Kidney (tissue), 14 donors: ENCODE data around the gene MVB12A. TPM values are rescaled to one million over a fixed set of nuclear protein-coding genes. Genes with fewer than 3 reads are reported as not detected.

Experiments used
- DNase-seq, 5 donors: peaks; one replicate each; pipeline ENCODE4 v3.0.0-alpha.2; 2013 to 2020
- FAIRE-seq: peaks from 2 replicates; lab custom pipeline; 2012; peaks lifted over from hg19 to GRCh38; lab: Jason Lieb, UNC
- H3K27ac ChIP-seq, 2 donors: one replicate each; pipeline ENCODE4 v1.7.0; 2013; ENCODE audit warnings: low read depth in 2 of 2, low read length in 2 of 2, inconsistent platforms in 1 of 2
- H3K27me3 ChIP-seq: one replicate; pipeline ENCODE4 v1.7.1; 2013; ENCODE audit warnings: low read length, inconsistent platforms; ENCODE audit not compliant: control insufficient read depth, insufficient read depth
- H3K36me3 ChIP-seq, 3 donors: one replicate each; pipeline versions ENCODE4 v1.7.0 to v1.7.1; 2013; ENCODE audit warnings: low read length in 3 of 3, control low read depth in 1 of 3, inconsistent platforms in 1 of 3; ENCODE audit not compliant: insufficient read depth in 3 of 3, control insufficient read depth in 2 of 3
- H3K4me1 ChIP-seq, 3 donors: one replicate each; pipeline versions ENCODE4 v1.7.0 to v1.7.1; 2013; ENCODE audit warnings: low read length in 3 of 3, inconsistent platforms in 1 of 3, low read depth in 1 of 3; ENCODE audit not compliant: control insufficient read depth in 2 of 3, insufficient read depth in 2 of 3
- H3K4me3 ChIP-seq, 3 donors: one replicate each; pipeline versions ENCODE4 v1.7.0 to v1.8.1; 2013; ENCODE audit warnings: low read length in 3 of 3, control low read depth in 1 of 3, inconsistent platforms in 1 of 3
- H3K9ac ChIP-seq, 3 donors: one replicate each; pipeline versions ENCODE4 v1.7.0 to v1.7.1; 2013; ENCODE audit warnings: low read length in 3 of 3, control low read depth in 1 of 3, inconsistent platforms in 1 of 3
- H3K9me3 ChIP-seq, 3 donors: one replicate each; pipeline versions ENCODE4 v1.7.0 to v1.7.1; 2013; ENCODE audit warnings: low read length in 3 of 3, control low read depth in 1 of 3, inconsistent platforms in 1 of 3; ENCODE audit not compliant: control insufficient read depth in 2 of 3, insufficient read depth in 1 of 3
- intact Hi-C: fragments of 100-400 bp; cut with DNase I; formaldehyde crosslinking; loops from one replicate; pipeline ENCODE4 v1.11.1; 2022
- polyA plus RNA-seq: library from polyadenylated mRNA; stranded (reverse); fragments of 350-450 nt; fragmentation: Illumina TruSeq; extraction: RNeasy Lipid Tissue Mini Kit (QIAGEN cat#74804); gene quantifications from one replicate; pipeline ENCODE4 v1.2.3, GENCODE V29; 2014; ENCODE audit warnings: low read depth, low replicate concordance; ENCODE audit not compliant: insufficient read depth
- total RNA-seq: library from RNA; stranded (reverse); fragmentation: NEBNext Ultra II Directional; extraction: Animal tissue kit (Norgen Biotek cat#: 25700); gene quantifications from one replicate; pipeline ENCODE4 v1.2.1, GENCODE V29; 2021
- TF ChIP-seq, protein P1 (sequence below): IDR thresholded peaks from 3 replicates; pipeline ENCODE4 v1.5.1; 2012; ENCODE audit warnings: mild to moderate bottlenecking, moderate library complexity, borderline replicate concordance; ENCODE audit not compliant: insufficient read depth; ENCODE audit errors: extremely low read depth
- donor health status: control.
- donor health status: control.
- donor health status: control.
- donor health status: control.
- donor health status: control.
- donor health status: DM: yes; HTN: yes; CAD: no.
- donor health status: Normal renal cell carcinoma (clear cell type).

Gene MVB12A
- total and polyA plus RNA-seq, 2 donors from 2014 or later: 57.6 to 88.3 TPM

DNA sequence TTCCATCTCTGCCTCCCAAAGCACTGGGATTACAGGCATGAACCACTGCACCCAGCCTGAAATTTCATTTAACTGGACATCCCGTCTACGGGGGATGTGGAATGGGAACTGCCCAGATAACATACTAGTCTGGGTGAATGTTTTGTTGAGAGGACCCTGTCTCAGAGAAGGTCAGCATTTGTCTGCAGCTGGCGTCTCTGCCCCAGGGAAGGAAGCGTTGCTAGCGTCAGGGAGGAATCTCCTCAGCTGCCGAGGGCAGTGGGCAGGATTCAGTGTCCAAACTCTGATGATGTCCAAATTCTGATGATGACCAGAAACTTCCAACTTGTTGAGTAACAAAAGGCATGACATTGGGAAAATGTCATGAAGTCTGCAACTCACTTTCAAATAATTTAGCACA is 37.8 kb downstream of the MVB12A start:
- Histone ChIP-seq H3K36me3 (no peaks in the 10 kb centered on the region), H3K4me1 (peaks cover 0 to 4% (median 0%) of the 10 kb centered on the region in 3 donors), H3K9ac (no peak overlapping the region), H3K4me3 (no peak overlapping the region), H3K27ac (no peak overlapping the region), H3K9me3 (no peaks in the 10 kb centered on the region), H3K27me3 (peaks cover 10% of the 10 kb centered on the region)
- DNase-seq (peak in 3 of 5 donors; percentile 49 to 69 (median 52)), FAIRE-seq (no peak)
- TF ChIP-seq, protein P1, sequence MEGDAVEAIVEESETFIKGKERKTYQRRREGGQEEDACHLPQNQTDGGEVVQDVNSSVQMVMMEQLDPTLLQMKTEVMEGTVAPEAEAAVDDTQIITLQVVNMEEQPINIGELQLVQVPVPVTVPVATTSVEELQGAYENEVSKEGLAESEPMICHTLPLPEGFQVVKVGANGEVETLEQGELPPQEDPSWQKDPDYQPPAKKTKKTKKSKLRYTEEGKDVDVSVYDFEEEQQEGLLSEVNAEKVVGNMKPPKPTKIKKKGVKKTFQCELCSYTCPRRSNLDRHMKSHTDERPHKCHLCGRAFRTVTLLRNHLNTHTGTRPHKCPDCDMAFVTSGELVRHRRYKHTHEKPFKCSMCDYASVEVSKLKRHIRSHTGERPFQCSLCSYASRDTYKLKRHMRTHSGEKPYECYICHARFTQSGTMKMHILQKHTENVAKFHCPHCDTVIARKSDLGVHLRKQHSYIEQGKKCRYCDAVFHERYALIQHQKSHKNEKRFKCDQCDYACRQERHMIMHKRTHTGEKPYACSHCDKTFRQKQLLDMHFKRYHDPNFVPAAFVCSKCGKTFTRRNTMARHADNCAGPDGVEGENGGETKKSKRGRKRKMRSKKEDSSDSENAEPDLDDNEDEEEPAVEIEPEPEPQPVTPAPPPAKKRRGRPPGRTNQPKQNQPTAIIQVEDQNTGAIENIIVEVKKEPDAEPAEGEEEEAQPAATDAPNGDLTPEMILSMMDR: no peak
- intact Hi-C loops: no loop called here

DNA sequence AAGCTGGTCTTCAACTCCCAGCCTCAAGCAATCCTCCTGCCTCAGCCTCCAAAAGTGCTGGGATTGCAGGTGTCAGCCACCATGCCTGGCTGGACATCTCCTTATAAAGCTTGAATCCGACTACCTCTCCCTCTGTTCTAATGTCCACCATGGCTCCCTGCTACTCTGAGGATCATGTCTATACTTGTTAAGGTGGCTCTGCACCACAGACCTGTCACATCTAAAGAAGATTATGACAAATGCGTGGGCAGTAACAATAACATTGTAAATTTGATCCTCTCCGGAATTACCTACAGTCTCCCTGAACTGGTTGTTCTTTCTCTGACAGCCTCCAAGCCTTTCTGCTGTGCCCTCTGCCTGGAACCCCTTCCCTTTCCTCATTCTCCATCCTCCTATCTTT is 39.1 kb downstream of the MVB12A start:
- H3K27ac ChIP-seq: no peak overlapping the region
- H3K4me1 ChIP-seq: no peaks in the 10 kb centered on the region
- H3K4me3 ChIP-seq: no peak overlapping the region
- H3K9me3 ChIP-seq: no peaks in the 10 kb centered on the region
- DNase-seq (no peak), FAIRE-seq (no peak)
- no peak overlapping the region for H3K9ac ChIP-seq
- TF ChIP-seq, protein P1: no peak
- H3K27me3 ChIP-seq: peaks cover 10% of the 10 kb centered on the region
- intact Hi-C loops: no loop called here
- no peaks in the 10 kb centered on the region for H3K36me3 ChIP-seq

DNA sequence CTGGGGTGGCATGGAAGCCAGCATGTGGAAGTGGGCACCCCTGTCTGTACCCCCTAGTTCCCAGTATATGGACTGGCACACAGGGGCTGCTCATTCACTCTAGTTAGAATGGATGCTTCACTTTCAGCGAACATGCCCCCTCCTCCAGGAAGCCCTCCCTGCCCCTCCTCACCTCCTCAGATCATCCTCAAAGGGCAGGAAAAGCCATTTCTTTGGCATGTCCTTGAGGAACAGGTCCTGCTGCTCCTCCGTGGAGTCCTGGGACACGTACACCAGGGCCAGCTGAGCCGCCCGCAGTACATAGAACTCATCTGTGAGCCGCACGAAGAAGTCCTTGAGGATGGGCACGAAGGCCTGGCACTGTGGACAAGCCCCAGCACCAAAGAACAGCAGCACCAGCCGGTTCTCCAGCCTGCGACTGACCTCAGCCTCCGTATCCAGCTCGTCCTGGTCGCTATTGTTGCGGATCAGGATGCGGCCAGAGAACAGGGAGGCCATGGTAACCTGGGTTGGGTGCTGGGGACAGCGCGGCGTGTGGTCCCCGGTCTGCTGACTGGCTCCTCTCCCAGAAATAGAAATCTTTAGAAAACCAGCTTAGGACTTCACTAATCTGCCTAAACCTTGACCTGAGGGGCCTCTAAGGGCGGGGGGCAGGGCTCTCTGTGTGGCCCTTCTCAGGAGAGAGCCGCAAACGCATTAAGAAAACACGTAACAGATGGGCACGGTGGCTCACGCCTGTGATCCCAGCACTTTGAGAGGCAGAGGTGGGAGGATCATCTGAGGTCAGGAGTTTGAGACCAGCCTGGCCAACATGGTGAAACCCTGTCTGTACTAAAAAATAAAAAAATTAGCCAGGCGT is 40.8 kb downstream of the MVB12A start, which contains the start of gene NXNL1:
TSS of gene NXNL1 (minus strand) at position 555 of the 859 bp plus-strand sequence. CDS start at position 498, 57 bp downstream.
- no peaks in the 10 kb centered on the region for H3K4me1 ChIP-seq
- intact Hi-C loops: loop anchor here (10.0 kb wide), 1 partner anchor 126 kb away; the partner anchor contains the start of genes ANO8 and GTPBP3
- DNase-seq: no peak
- H3K9ac ChIP-seq: no peak within 1 kb of the TSS
- no peak within 1 kb of the TSS for H3K4me3 ChIP-seq
- no peaks in the 10 kb centered on the region for H3K9me3 ChIP-seq
- TF ChIP-seq, protein P1: no peak
- H3K27me3 ChIP-seq: peaks cover 3% of the 10 kb centered on the region
- H3K27ac ChIP-seq: no peak within 1 kb of the TSS
- no peaks in the 10 kb centered on the region for H3K36me3 ChIP-seq
- FAIRE-seq: no peak
